Measurements from ENCODE around the gene PHF5A.
A peak's percentile ranks its signal among the peaks of the same experiment; 100 is the strongest.
"Not testable (repeated sequence)": the region's sequence is repeated elsewhere in the genome, so short reads cannot be mapped to it uniquely, and the experiment has no call there.

PHF5A gene

DNA sequence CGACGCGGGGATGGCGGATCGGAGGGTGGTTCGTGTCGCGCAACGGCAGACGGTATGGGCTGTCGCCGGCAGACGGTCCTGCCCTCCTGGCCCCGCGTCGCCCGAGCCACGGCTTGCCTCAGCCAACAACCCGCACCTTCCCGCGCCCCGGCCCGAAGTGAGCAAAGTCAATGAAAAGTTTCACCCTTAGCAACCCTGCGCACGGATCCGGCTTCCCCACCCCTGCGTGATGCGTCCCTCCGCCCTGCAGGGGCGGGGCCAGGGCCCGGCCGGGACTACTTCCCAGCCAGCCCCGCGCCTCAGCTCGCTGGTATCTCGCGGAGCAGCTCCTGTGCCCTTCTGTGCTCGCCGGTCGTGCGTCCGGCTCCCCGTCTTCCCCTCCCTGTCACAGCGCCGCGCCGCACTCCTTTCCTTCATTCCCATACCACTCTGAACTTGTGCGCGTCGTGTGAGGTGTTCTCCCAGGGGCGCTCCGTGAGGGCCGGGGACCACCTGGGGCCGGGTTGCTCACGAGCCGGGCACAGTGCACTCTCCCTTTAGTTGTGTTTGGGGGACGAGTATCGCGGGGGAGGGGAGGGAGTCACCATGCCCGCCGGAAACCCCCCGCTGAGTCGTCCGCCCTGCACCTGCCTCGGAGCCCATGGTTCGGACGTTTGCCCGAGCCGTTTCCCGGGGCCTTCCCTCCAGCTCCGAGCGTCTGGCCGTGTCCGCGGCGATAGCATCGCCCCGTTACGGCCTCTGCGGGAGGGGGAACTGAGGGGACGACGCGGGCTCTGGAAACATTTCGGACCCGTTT is 21.7 kb downstream of the PHF5A start, which contains the start of gene TOB2:
TOB2 (minus strand) TSS at position 163 of the 796 bp plus-strand sequence. CDS start 9,456 bp downstream, outside the sequence.
- peak; percentile 90 for DNase-seq

DNA sequence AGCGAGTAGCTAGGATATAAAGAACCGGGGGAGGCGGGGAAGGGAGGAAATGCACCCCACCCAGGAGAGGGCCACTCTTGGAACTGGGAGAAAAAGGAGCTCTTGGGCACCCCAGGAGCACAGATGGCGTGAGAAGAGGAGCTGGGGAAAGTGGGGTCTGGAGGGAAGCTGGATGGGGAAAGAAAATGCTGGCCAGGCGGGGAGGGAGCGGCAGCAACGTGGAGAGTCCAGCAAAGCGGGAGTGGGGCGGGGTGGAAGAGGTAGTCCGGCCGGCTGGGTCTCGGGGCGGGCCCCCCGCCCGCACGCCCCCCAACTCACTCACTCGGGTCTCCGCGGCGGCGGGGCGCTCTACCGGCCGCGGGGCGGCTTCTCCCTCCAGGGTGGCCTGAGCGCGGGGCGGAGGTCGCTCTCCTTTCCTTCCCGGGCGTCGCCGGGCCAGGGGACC is 22.4 kb downstream of the PHF5A start:
- no peak for DNase-seq

DNA sequence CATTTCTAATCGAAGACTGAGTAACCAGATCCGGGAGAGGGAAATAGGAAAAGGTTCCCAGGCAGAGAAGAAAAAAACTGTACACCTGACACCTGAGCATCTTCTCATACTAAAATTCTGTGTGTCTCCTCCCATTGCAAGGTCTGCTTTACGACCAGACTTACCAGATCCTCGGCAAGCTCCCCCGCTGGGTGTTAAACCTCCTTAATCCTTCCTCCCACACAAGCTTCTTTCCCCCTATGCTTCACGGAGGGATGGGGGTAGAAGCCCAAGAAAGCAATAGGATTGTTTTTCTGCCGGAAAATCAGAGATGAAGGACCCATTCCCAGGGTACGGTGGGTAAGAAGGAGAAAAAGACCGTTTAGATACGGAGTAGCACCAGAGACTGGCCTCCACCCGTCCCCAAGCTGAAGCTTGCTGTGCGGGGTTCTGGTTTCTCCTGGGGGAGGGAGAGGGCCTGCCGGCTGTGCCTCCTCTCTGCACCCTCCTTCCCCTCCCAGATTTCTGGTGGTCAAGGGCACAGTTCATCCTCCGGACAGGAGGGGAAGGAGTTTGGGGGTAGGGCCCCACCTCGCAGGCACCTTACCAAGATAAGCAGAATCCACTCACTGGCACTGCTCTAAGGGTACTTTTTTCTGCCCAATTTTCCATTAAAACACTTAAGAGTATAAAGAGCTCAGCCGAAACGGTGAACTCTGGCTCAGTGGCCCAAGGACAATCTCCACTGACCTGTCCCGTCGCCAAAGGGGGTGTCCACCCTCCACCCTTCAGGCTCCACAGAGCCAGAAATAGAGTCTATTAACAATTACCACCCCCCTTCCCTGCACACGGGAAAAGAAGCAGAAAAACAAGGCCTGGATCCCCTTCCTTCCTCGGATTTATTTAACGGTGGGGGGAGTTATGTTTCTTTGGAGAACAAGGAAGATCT is 23.1 kb downstream of the PHF5A start:
- DNase-seq = peak; percentile 22

DNA sequence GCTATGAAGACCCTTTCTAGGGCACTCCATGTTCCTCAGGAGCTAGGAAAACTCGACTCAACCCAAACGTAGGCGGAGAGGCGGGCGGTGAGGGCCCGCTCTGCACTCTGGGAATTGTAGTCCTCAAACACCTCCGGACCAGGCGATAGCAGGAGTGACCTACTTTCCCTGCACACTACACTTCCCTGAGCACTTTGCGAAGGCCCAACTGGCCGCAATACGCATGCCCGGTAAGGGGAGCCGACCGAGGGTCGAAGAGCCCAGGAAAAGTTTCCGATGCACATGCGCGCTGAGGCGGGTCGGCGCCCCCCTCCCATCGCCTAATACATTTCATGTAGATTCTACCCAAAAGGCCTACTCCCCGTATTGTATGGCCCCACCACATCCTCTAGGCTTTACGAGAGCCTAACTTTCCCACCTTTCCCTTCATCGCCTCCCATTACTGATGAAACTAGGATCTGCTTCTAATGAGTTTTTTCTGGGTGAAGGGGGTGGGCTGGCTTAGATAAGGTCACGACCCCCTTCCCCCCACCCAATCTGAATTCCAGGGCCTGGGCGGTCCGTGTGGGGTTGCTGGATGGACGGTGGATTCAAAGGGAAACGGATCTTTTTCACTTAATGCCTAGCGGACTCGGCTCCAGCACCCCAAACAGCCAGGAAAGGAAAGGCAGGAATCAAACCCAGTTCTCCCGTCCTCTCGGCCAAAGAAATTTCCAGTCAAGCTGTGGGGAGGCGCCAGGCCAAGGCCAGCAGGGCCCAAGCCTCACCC is 23.9 kb downstream of the PHF5A start:
- peak; percentile 97 for DNase-seq

DNA sequence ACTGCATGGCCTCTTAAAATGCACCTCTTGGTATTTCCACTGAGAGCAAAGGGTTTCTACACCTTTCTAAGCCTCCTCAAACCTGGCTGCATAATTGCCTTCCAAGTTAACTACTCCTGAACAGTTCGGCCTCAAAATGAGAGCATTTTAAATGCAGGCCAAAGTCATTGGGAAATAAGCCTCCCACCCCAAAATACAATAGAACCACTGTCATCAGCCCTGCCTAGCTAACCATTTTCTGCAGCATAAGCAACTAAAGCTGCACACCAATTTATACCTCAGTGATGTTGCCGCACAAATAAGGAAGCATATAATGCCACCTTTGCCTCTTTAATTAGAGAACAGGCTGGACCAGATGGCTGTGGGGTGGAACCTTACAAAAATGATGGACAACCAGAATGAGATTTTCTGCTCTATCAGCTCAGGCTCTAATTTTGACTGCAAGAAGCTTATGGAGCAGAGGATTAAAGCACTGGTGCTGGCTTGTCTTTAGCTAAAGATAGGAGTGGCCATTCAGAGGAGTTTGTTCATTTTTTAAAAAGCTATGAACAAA is 26.2 kb downstream of the PHF5A start:
- no peak for DNase-seq

DNA sequence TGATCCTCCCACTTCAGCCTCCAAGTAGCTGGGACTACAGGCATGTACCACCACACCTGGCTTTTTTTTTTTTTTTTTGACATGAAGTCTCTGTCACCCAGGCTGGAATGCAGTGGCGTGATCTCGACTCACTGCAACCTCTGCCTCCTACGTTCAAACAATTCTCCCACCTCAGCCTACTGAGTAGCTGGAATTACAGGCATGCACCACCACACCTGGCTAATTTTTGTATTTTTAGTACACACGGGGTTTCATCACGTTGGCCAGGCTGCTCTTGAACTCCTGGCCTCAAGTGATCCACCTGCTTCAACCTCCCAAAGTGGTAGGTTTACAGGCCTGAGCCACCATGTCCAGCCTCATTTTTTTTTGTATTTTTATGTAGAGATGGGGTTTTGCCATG is 28.0 kb downstream of the PHF5A start:
- not testable (repeated sequence) for DNase-seq

DNA sequence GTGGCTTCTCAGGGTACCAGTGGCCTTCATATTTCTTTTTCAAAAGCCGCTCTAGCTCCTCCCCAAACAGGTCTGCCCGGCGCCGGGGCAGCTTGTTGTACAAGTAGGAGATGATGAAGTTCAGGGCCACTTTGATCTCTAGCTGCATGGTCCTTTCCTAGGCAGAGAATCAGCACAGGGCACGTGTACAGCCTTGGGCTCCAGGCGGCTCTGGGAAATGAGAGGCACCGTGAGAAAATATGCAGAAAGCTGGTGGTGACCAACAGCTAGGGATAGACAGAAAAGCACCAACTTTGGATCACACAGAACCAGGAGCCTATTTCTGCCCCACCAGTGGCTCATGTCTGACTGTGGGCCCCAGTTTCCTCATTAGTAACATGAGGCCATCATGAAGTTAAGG is 31.3 kb downstream of the PHF5A start:
- DNase-seq = no peak

DNA sequence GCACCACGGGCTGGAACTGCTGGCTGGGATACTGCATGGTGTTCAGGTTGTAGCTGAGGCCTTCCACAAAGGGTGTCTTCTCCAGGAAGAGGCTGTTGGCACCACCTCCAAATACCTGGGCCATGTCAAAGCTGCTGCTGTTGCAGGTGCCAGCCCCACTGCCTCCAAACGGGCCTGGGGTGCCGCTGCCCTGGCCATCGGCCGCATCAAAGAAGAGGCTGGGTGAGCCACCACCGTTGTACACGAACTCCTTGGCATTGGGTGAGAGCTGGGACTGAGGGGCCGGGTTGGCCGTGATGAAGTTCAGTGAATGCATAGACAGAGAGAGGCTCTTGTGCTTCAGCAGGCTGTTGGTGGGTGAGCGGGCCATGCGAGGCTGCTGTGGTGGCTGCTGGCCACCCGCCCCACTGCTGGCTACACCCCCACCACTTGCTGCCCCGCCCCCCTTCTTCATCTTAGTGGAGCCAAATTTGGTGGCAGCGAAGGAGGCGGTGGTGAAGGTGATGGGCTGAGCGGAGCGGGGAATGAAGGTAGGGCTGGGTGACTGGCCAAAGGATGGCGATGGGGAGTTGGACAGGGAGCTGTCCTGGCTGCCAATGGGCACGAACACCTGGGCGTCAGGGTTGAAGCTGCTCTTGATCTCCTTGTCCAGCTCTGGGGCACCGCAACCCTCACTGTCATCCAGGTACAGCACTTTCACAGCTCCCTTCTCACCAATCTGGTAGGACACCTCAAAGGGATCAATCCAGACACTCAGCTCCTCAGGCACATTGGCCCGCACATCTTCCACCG is 32.0 kb downstream of the PHF5A start:
- DNase-seq = no peak

DNA sequence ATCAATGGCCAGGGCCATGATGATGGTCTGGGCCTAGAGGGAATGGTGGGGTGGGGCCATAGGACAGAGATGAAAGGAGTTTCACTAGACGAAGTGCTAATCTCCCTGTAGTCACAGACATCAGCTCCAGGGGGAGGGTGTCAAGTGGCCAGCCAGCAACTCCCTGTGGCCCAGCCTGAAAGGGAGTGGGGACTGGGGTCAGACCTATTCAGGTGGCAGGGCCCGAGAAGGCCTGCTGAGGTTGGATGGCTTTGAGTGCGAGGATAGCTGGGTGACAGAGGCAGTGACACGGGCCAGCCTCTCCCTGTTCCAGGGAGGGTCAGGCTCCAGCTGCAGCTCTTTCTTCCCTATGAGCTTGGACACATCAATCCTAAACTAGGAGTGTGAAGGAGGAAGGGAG is 32.9 kb downstream of the PHF5A start:
- no peak for DNase-seq

DNA sequence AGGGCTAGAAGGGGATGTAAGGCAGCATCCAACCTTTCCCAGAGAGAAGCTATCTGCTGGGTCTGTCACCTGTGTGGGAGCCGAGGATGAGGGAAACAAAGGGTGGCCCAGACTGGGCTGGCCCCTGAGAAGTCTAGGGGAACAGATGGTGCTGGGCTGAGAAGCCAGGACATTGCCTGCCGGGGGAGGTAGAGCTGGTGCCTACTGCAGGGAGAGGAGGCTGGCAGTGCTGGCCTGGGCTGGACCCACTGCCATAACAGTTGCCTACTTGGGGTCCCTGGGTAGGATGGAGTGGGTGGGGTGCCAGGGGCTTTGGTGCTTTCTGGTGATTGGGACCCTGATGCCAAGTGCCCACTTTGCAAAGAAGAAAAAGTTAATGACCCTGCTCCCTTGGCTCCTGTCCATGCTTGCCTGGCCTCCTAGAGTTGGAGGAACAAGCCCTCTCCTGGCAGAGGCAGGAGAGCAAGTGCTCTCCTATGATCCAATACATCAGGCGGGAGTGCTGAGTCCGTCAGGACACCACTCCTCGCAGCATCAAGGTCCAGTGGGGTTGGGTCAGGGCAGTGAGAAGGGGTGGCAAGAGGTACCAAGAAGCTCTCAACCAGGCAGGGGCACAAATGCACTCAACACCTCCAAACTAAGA is 34.0 kb downstream of the PHF5A start:
- not testable (repeated sequence) for DNase-seq

DNA sequence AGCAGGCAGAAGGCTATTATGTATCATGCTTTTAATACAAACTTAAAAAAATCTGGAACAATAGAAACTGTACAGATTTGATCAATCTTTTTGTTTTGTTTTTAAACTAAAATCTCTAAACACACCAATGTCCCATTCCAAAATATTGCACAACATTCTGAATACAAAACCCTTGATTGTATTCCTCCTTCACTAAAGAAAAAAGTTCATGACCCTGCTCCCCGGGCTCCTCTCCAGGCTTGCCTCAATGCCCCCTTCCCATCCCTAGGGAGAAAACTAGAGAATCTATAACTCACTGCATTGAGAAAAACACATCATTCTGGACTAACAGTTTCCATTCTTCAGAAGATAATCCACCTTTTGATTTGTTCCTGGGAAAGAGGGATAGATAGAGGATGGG is 35.0 kb downstream of the PHF5A start:
- DNase-seq = not testable (repeated sequence)

DNA sequence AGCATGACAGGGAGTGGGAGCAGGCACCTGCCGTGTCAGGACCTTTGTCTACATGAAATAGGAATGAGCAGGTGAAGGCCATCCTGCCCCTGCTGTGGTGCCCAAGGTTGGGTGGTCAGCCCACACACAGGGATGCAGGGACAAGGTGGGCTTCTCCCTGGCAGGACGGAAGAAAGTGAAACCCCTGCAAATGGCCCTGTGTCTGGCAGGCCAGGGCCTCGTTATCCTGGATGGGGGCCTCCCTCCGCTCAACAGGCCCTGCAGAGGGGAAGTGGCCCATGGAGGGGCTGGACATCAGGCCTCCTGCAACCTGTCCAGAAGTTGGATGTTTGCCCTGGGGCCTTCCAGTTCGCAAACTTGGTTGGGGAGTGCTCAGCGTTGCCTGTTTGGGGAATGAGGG is 36.8 kb downstream of the PHF5A start:
- no peak for DNase-seq

DNA sequence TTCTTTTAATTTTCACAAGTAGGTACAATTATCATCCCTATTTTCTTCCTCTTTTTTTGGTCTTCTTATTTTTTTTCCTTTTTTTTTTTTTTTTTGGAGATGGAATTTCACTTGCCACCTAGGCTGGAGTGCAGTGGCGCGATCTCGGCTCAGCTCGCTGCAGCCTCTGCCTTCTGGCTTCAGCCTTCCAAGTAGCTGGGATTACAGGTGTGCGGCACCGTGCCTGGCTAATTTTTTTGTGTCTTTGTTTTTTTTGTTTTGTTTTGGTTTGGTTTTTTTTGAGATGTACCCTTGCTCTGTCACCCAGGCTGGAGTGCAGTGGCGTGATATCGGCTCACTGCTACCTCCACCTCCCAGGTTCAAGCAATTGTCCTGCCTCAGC is 38.5 kb downstream of the PHF5A start:
- DNase-seq = no peak

DNA sequence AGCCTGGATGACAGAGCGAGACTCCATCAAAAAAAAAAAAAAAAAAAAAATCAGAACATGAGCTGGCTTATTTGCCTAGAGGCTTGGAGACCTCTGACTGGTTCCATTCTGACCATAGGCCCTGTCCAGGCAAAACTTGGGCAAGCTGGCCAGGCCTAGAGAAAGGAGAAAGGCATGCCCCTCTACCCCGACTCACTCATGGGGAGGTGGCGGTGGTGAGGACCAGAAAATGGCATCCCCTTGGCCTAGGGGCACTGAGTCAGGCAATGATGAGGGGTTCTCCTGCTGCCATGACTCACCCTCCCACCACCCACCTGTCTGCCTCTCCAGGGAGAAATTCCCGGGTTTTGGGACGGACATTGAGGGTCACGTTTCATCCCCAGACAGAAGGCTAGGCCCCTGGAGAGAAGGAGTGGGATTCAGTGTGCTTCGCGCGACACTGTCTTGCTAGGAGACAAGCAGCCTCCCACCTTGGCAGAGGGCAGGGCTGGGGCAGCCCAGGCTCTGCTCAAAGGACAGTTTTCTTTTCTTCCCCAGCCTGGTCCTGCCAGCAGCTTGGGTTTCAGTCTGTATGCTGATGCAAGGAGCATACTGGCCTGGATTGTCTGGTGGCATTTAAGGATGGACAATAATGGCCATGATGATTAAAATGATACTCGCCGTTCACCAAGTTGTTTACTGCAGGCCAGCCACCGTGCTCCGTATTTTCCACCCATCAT is 39.1 kb downstream of the PHF5A start:
- no peak for DNase-seq

DNA sequence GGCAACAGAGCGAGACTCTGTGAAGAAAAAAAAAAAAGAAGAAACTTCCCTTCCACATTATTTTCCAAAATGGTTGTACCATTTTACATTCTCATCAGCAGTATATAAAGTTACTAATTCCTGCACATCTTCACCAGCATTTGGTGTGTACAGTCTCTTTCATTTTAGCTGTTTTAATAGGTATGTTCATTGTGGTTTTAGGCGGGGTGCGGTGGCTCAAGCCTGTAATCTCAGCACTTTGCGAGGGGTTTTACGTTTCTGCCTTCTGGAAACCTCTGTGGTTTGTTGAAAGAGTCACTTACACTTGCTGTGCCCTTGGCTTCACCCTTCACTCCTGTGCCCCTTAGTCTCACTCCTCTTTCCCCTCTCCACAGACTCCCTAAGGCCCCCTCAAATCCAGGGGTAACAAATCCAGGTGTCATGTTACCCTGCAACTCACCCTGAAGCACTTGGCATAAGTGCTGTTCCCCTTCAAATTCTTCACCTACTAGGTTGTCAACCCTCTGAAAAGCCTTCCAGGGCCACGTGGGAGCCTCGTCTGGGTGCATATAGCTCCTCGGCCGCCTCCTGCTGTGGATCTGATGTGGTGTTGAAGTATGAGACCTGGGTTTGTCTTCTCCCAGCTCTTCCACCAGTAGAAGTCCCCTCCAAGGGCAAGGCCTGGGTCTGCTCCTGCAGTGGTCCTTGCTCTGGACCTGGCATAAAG is 42.7 kb downstream of the PHF5A start:
- no peak for DNase-seq

DNA sequence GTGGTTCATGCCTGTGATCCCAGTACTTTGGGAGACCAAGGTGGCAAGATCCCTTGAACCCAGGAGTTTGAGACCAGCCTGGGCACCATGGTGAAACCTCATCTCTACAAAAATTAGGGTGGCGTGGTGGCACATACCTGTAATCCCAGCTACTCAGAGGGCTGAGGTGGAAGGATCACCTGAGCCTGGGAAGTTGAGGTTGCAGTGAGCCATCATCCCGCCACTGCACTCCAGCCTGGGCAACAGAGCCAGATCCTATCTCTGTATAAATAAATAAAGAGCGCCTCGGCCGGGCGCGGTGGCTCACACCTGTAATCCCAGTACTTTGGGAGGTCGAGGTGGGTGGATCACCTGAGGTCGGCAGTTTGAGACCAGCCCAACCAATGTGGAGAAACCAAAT is 49.8 kb downstream of the PHF5A start:
- no peak for DNase-seq

DNA sequence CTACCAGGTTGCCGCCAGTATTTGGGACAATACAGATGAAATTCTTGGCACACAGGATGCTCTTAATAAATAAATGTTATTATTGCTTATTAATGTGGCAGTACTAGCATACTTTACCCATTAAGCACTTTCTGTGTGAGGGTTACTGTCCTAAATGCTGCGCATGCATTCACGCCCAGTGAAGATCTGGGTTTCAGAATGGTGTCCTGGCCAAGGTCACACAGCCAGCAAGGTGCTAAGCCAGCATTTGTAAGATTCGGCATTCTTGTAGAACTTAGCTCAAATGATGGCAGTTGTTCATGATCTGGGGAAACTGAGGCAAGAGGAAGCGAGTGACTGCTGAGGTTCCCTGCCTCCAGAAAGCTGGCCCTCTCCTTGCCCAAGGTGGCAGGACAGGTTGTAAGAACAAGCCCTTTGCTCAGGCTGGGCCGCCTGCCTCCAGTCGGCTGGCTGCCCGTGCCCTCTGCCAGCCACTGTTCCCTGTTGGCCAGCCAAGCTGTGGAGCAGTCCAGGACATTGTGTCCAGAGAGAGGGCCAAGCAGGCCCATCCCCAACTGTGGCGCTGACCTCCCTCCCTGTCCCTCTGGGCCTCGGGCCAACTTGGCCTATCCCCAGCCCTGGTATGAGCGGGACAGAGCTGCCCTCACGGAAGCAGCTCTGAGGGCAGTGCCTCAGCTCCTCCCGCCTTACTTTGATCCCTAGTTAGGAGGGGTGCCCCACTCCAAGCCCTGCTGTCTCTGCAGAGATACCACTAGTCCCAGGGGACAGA is 50.7 kb downstream of the PHF5A start:
- DNase-seq = no peak

DNA sequence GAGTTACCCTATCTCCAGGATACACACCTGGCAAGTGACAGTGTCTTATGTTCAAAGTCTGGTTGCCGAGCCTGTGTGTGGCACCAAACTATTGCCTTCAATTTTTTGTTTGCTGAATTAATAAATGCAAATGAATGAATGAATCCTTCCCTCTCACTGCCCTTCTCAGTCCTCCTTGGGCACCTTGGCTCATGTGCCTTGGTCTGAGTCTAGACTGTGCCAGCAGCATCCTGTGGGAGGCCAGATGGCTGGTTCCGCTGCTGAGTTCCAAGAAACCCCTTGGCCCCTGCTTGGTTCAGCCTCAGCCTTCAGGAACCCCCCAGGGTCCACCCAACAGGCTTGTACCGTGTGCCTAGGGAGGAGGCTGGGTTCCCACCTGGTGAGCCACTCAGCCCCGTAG is 52.9 kb downstream of the PHF5A start:
- no peak for DNase-seq
